ENCODE data around the gene TEX51.

TEX51 gene

DNA sequence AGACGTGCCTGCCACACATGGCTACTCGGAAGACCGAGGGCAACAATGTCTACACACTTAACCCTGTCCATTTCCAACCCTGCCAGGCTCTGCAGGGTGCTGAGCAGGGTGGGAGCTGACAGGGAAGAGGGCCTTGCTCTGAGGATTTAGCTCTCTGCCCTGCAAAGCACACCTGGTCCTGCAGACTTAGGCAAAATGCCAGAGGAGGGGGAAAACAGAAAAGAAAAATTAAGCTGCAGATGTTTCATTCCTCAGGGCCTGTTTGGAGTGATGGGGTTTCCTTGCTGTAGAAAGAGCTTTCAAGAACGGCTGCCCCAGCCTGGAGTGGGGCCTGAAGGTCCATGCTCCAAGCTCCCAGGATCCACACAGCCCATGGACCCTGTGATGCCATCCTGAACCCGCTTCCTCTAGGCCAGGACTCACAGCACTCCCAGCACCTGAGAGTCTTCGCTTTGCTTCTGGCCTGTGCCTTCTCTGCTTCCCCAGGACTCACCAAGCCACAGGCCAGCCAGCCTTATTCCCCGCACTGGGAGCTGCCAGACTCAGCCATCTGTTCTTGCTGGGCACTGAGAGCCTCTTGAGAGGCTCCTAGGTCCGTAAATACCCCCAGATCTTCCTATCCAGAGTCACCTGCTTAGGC is 9.1 kb upstream of the TEX51 start:
- Histone ChIP-seq H3K27ac (ENCODE audit: extremely low read depth, low read depth, low read length) (no peak overlapping the region), H3K4me3 (ENCODE audit: low read depth, low read length) (no peak overlapping the region), H3K9me3 (ENCODE audit: control insufficient read depth, insufficient read depth, low read depth, low read length) (no peaks in the 10 kb centered on the region), H3K4me1 (ENCODE audit: control insufficient read depth, insufficient read depth, low read length) (no peaks in the 10 kb centered on the region), H3K36me3 (ENCODE audit: control insufficient read depth in 2 of 2, insufficient read depth in 1 of 2, low read length in 2 of 2) (no peaks in the 10 kb centered on the region)
- CTCF ChIA-PET = interaction anchor here (0.7 to 1.3 kb wide), 2 partner anchors 47 to 82 kb away, joined by 3 read pairs; no protein-coding TSS in a partner anchor
- POLR2A ChIA-PET = interaction anchor here (0.5 kb wide), 1 partner anchor 82 kb away, joined by 4 read pairs; no protein-coding TSS in a partner anchor
- TF ChIP-seq GLI2 (tag by site-specific recombination; IDR thresholded peaks at IDR 0.05; ENCODE audit: borderline replicate concordance, low read depth) (no peak), ZBTB7A (tag by site-specific recombination; IDR thresholded peaks at IDR 0.05; ENCODE audit: low read depth) (no peak), SCRT1 (tag by site-specific recombination; IDR thresholded peaks at IDR 0.05; ENCODE audit: borderline replicate concordance) (no peak), ZNF529 (tag by site-specific recombination; IDR thresholded peaks at IDR 0.05; ENCODE audit: insufficient replicate concordance) (no peak), ZNF585B (tag by site-specific recombination; IDR thresholded peaks at IDR 0.05) (no peak), ZNF629 (tag by site-specific recombination; IDR thresholded peaks at IDR 0.05) (no peak), TCF7L2 (IDR thresholded peaks at IDR 0.05; ENCODE audit: borderline replicate concordance, low read depth, low read length) (no peak), ZNF221 (tag by site-specific recombination; IDR thresholded peaks at IDR 0.05; ENCODE audit: borderline replicate concordance) (no peak), KLF7 (tag by site-specific recombination; IDR thresholded peaks at IDR 0.05; ENCODE audit: borderline replicate concordance) (no peak), ZNF610 (tag by site-specific recombination; IDR thresholded peaks at IDR 0.05; ENCODE audit: borderline replicate concordance) (no peak), ZNF776 (tag by site-specific recombination; IDR thresholded peaks at IDR 0.05; ENCODE audit: borderline replicate concordance) (no peak), ZNF239 (tag by site-specific recombination; IDR thresholded peaks at IDR 0.05) (no peak), IKZF3 (tag by site-specific recombination; IDR thresholded peaks at IDR 0.05) (no peak), ZNF324 (tag by site-specific recombination; IDR thresholded peaks at IDR 0.05) (no peak), ZNF391 (tag by site-specific recombination; IDR thresholded peaks at IDR 0.05; ENCODE audit: borderline replicate concordance, low read depth) (no peak), ZBTB20 (tag by site-specific recombination; IDR thresholded peaks at IDR 0.05) (no peak), ZFP37 (tag by site-specific recombination; IDR thresholded peaks at IDR 0.05) (no peak), YY2 (tag by site-specific recombination; IDR thresholded peaks at IDR 0.05) (no peak)
- TF ChIP-seq, protein P1, sequence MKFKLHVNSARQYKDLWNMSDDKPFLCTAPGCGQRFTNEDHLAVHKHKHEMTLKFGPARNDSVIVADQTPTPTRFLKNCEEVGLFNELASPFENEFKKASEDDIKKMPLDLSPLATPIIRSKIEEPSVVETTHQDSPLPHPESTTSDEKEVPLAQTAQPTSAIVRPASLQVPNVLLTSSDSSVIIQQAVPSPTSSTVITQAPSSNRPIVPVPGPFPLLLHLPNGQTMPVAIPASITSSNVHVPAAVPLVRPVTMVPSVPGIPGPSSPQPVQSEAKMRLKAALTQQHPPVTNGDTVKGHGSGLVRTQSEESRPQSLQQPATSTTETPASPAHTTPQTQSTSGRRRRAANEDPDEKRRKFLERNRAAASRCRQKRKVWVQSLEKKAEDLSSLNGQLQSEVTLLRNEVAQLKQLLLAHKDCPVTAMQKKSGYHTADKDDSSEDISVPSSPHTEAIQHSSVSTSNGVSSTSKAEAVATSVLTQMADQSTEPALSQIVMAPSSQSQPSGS (tag by site-specific recombination; IDR thresholded peaks at IDR 0.05; ENCODE audit: low read depth) = no peak
- TF ChIP-seq, protein P2, sequence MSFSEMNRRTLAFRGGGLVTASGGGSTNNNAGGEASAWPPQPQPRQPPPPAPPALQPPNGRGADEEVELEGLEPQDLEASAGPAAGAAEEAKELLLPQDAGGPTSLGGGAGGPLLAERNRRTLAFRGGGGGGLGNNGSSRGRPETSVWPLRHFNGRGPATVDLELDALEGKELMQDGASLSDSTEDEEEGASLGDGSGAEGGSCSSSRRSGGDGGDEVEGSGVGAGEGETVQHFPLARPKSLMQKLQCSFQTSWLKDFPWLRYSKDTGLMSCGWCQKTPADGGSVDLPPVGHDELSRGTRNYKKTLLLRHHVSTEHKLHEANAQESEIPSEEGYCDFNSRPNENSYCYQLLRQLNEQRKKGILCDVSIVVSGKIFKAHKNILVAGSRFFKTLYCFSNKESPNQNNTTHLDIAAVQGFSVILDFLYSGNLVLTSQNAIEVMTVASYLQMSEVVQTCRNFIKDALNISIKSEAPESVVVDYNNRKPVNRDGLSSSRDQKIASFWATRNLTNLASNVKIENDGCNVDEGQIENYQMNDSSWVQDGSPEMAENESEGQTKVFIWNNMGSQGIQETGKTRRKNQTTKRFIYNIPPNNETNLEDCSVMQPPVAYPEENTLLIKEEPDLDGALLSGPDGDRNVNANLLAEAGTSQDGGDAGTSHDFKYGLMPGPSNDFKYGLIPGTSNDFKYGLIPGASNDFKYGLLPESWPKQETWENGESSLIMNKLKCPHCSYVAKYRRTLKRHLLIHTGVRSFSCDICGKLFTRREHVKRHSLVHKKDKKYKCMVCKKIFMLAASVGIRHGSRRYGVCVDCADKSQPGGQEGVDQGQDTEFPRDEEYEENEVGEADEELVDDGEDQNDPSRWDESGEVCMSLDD (tag by site-specific recombination; IDR thresholded peaks at IDR 0.05) = no peak

GRCh38 chr2:126890136-126890510 is 8.6 kb upstream of the TEX51 start:
- H3K4me1 ChIP-seq (ENCODE audit: control insufficient read depth, insufficient read depth, low read length) = no peaks in the 10 kb centered on the region
- no peak overlapping the region for H3K27ac ChIP-seq (ENCODE audit: extremely low read depth, low read depth, low read length)
- no peaks in the 10 kb centered on the region for H3K36me3 ChIP-seq (ENCODE audit: control insufficient read depth in 2 of 2, insufficient read depth in 1 of 2, low read length in 2 of 2)
- no peak overlapping the region for H3K4me3 ChIP-seq (ENCODE audit: low read depth, low read length)
- no peaks in the 10 kb centered on the region for H3K9me3 ChIP-seq (ENCODE audit: control insufficient read depth, insufficient read depth, low read depth, low read length)
- ChIA-PET POLR2A (interaction anchor here (0.5 kb wide), 1 partner anchor 82 kb away, joined by 4 read pairs; no protein-coding TSS in a partner anchor), CTCF (interaction anchor here (1.3 kb wide), 1 partner anchor 82 kb away, joined by 3 read pairs; no protein-coding TSS in a partner anchor)
- TF ChIP-seq TRIM28 (IDR thresholded peaks at IDR 0.05; ENCODE audit: borderline replicate concordance, low read length) = no peak
- TF ChIP-seq GLI4 (tag by site-specific recombination; IDR thresholded peaks at IDR 0.05) = no peak
- TF ChIP-seq INSM2 (tag by site-specific recombination; IDR thresholded peaks at IDR 0.05) = no peak
- no peak for TF ChIP-seq ZNF544 (tag by site-specific recombination; IDR thresholded peaks at IDR 0.05)
- TF ChIP-seq ZNF23 (tag by site-specific recombination; IDR thresholded peaks at IDR 0.05; ENCODE audit: borderline replicate concordance) = no peak
- no peak for TF ChIP-seq ZNF354C (tag by site-specific recombination; IDR thresholded peaks at IDR 0.05; ENCODE audit: borderline replicate concordance, low read depth)
- TF ChIP-seq ZNF248 (tag by site-specific recombination; IDR thresholded peaks at IDR 0.05) = no peak
- TF ChIP-seq ZNF223 (tag by site-specific recombination; IDR thresholded peaks at IDR 0.05) = no peak
- TF ChIP-seq ZNF473 (tag by site-specific recombination; IDR thresholded peaks at IDR 0.05) = no peak
- no peak for TF ChIP-seq ZNF629 (tag by site-specific recombination; IDR thresholded peaks at IDR 0.05)
- TF ChIP-seq ZNF391 (tag by site-specific recombination; IDR thresholded peaks at IDR 0.05; ENCODE audit: borderline replicate concordance, low read depth) = no peak
- no peak for TF ChIP-seq ZNF37A (tag by site-specific recombination; IDR thresholded peaks at IDR 0.05)
- no peak for TF ChIP-seq GLIS1 (tag by site-specific recombination; IDR thresholded peaks at IDR 0.05)

Data from HEK293 (cell line).